Stimulated activated CD8-positive, alpha-beta memory T cell treated with anti-CD3 and anti-CD28 coated beads, Interleukin-7, amount 100 ng/mL, for 4 hours (primary cell): ENCODE measurements around the gene SERTAD2.

Experiments used
- DNase-seq, 2 donors: peaks; one replicate each; pipeline ENCODE4 v3.0.0-alpha.2; 2020; ENCODE audit warnings: low read depth in 2 of 2

SERTAD2 gene, protein sequence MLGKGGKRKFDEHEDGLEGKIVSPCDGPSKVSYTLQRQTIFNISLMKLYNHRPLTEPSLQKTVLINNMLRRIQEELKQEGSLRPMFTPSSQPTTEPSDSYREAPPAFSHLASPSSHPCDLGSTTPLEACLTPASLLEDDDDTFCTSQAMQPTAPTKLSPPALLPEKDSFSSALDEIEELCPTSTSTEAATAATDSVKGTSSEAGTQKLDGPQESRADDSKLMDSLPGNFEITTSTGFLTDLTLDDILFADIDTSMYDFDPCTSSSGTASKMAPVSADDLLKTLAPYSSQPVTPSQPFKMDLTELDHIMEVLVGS

DNA sequence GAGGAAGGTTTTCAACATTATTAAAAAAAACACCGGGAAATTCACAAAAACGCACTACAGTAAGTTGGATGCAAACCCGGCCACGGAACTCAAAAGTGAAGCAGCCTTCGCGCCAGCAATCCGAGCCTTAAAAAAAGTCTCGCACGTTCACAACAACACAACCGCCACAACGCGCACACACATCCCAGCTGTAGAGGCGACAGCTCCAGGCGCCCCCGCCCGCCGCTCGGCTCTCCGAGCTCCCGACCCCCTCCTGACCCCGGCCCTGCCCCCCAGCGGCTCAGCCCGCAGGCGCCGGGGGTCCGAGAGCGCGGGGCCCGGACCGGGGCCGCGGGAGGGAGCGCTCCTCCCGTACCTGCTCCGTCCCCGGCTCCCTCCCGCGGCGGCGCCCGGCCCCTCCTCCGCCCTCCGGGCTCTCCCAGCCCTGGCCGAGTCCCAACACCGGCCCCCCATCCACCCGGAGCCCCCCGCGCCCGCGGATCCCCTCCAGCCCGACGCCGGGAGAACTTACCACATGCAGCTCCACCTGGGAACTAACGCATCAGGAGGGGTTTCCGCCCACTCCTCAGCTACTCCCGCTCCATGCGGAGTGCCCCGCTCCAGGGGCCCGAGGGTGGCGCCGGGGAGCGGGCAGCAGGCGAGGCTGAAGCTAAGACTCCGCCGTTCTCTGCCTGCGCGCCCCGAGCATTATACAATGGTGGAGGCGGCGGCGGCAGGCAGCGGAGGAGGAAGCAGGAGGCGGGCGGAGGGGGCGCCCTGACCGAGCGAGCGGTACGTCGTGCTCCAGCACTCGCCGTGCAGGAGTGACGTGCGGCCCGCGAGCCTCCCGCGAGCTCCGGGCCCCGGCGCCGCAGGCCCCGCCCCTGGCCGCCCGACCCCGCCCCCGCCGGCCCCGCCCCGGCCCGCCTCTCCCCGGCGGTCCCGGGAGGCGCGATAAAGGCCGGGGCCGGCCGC is at the start of gene SERTAD2:
TSS of gene SERTAD2 (minus strand) at position 805 of the 954 bp plus-strand sequence. CDS start 17,042 bp downstream, outside the sequence.
- DNase-seq, result peak; percentile 62 to 88

DNA sequence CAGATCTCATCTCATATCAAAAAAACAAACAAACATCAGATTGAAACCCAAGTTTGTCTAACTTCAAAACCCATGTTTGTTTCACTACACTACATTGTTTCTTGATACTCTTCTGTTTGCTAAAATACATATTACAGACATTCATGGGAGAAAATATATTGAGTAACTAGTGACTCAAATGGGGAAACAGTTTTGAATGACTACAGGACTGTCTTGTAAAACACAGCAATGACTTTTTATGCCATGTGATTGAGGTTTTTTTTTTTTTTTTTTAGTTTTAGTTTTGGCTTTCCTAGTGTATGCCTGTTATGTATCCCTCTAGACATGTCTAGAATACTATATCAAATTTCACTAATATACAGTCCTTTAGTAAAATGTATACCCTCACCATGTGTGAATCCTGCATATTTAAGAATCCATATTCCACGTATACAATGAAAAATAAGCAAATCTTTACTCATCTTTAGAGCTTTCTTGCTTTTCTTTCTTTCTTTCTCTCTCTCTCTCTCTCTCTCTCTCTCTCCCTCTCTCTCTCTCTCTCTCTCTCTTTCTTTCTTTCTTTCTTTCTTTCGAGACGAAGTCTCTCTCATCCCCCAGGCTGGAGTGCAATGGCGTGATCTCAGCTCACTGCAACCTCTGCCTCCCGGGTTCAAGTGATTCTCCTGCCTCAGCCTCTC is 46.6 kb upstream of the SERTAD2 start:
- no peak for DNase-seq

GRCh38 chr2:64699712-64700111 is 46.0 kb upstream of the SERTAD2 start:
- DNase-seq, result no peak

DNA sequence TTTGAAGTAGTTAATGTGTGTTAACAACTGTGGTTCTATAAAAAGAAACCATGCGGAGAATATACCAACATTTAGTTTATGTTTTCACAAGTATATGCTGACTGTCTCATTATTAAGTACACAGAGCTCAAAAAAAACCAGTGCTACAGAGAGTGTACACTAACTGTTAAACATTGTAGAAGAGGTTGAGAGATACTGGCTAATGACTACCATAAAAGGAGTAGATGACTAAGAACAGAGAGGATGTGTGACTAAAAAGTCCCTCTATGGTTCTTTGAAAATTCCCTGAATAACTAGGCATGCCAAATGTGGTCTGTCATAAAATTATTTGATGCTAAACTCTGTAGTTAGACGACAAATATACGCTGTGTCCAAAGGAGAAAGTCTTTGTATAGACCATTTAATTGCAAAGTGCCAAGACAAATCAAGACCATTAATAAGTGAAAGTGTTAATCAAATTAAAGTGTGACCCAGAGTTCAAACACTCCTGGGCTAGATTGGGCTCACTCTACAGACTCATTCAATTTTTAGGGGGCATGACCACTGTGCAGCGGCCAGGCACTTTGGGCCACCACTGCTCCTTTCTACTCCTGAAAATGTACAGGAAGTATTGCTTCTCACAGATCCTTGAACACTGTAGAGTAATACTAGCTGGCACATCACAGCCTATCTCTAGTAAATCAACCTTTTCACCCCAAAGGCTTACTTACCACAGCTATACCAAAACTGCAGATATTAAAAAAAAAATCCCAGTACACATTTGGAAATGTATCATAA is 45.1 kb upstream of the SERTAD2 start:
- DNase-seq, result no peak

- DNase-seq, result no peak
Observed at GRCh38 chr2:64698177-64698643, 44.5 kb upstream of the SERTAD2 start.

- no peak for DNase-seq
Observed at GRCh38 chr2:64697297-64698176, 43.8 kb upstream of the SERTAD2 start.

DNA sequence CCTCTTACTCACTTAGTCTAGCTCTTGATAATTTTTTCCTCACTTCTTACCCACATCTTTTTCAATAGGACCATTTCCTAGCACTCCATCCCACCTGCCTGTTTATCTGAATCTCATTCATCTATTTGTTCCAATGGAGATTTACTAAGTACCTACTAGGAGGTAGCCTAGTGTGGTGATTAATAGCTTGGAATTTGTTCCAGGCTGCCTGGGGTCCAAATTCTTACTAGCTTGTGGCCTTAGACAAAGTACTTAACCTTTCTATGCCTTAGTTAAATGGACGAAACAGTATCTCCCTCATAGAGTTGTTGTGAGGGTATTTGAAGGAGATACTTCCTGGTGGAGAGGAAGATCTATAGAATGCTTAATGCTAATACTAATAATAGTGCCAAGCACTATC is 42.9 kb upstream of the SERTAD2 start:
- DNase-seq, result no peak

DNA sequence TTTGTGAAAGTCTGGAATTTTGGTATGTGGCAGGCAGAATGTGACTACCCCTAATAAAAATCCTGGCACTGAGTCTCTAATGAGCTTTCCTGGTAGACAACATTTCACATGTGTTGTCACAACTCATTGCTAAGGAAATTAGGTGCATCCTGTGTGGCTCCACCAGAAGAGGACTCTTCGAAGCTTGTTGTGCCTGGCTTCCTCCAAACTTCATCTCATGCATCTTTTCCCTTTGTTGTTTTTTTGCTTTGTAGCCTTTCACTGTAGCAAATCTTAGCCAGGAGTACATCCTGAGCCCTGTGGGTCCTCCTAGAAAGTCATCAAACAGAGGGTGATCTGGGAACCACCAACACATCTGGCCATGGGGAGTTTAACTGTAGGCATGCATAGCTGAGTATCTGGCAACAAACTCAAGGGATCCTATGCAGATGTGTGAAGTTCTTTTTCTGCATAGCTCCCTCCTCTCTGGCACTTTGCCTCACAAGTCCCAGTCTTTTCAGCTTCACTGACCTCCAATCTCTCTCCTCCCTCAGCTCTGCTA is 42.1 kb upstream of the SERTAD2 start:
- no peak for DNase-seq

DNA sequence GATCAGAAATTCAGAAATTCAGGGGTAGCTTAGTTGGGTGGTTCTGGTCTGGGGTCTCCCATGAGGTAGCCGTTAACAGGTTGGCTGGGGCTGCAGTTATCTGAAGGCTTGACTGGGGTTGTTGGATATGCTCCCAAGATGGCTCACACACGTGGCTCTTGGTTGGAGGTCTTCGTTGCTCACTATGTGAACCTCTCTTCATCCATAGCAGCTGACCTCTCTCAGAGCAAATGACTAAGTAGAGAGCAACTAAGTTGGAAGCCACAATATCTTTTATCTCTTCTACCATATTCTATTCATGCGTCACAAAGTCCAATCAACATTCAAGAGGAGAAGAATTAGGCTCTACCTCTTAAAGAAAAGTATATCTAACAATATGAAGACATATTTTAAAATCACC is 38.7 kb upstream of the SERTAD2 start:
- no peak for DNase-seq

DNA sequence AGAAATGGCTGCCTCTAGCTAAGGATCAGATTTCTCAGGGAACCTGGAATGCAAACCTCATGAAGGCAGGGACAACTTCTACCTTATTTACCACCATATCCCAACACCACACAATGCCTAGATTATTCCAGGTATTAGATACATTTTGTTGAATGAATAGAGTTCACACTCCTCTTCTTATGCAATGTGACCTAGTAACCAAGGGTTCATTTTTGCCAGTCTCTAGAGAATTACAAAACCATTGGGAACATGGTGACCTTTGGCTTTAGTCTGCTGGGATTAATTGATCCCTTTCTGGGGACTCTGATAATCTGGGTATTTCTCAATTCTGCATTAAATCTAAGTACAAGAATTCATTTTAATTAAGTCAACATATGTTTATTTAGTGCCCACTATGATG is 35.2 kb upstream of the SERTAD2 start:
- no peak for DNase-seq

- no peak for DNase-seq
Observed at GRCh38 chr2:64686283-64686956, 32.7 kb upstream of the SERTAD2 start.

GRCh38 chr2:64685430-64685829 is 31.7 kb upstream of the SERTAD2 start:
- no peak for DNase-seq

DNA sequence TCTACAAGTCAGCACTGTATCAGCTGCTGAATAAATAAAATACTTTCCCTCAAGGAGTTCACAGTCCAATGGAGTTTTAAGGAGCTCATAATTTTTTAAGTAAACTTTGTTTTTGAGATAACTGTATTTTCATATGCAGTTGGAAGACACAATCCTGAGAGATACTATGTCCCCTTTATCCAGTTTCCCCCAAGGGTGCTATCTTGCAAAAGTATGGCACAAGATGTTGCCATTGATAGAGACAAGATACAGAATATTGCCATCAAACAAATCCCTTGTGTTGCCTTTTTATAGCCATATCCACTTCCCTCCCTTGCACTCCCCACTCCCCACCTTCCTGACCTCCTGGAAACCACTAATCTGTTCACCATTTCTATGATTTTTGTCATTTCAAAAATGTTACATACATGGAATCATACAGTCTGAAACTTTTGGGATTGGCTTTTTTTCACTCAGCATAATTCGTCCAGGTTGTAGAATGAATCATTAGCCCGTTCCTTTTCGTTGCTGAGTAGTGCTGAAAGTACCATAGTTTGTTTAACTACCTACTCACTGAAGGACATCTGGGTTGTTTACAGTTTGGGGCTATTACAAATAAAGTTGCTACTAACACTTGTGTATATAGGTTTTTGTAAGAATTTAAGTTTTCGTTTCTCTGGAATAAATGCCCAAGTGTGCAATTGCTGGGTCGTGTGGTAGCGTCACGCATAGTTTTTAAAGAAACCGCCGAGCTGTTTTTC is 30.2 kb upstream of the SERTAD2 start:
- DNase-seq, result no peak

DNA sequence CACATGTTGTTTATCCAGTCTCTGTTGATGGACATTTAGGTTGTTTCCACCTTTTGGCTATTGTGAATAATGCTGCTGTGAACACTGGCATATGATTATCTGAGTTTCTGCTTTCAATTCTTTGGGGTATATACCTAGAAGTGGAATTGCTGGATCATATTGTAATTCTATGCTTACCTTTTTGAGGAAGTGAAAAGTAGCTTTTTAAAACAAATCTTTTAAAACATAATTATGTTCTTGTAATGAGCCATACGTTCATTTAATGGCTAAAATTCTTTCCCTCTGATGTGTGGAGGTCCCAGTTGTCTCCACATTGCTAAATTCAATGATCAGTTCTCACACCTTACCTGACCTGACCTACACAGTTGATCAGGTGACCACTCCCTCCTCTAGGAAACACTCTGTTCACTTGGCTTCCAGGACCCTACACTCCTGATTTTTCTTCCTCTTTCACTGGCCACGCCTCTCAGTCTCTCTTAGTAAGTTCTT is 27.8 kb upstream of the SERTAD2 start:
- DNase-seq, result no peak

DNA sequence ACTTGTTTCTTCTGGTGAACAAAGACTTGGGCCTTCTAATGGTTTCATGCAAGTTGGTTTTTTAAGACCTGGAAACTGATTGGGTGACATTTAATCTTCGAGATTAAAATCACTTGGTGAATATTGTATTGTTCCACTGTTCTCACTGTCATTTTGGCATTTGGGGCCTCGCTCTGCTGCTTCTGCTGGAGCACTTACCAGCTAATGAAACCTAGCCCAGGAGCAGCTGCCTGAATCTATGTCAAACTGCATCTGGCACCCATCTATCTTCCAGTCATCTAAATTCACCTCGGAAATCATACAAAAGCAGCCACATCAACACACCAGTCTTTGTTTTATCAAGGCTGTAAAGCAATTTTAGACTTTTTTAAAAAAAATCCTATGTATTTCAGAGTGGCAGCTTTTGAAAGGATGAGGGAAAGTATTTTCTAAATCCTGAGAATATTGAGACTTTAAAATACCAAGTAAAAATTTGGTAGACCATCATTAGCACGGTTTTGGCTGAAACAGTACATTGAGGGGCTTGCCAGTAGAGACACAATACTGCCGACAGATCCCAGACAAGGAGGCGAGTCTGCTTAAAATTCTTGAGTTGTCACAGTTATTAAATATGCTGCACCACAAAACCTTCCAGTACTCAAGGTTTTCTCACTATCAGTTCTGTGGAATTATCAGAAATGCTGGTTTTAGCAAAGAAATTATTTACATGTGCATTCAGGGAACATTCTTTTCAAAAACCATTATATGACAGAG is 26.1 kb upstream of the SERTAD2 start:
- DNase-seq, result no peak

DNA sequence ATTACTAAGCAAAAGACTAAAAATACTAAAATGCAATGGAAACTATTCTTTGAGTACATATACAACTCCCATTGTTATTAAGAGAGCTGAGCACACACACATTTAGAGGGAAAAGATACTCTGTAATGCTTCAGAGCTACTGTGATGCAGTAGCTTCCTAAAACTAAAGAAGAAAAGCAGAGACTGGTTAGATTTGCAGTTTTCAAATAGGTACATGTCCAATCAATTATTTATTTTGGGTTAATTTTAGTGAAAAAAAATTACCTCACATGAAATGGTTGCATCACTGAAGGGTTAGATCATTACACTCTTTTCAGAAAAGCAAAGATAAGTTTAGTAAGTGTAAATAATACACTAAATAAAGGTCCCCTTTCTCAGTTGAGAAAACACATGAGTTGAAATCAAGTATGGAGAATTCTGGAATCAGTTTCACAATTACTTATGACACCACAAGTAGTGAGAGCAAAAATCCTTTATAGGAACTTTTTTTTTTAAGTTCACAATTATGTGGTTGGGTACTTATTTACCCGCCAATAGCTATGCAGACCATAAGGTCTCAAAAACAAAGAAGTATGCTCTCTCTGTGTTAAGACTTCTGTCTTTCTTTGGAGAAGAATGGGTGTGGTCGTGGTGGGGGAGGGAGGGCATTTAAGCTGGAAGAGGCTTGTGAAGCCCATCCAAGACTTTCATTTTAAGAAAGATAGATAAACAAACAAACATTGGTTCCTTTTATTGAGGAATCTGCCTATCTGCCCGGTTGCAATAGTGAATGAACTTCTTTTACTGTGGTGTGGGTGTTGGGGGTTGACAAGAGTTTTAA is 25.3 kb upstream of the SERTAD2 start:
- DNase-seq, result no peak

DNA sequence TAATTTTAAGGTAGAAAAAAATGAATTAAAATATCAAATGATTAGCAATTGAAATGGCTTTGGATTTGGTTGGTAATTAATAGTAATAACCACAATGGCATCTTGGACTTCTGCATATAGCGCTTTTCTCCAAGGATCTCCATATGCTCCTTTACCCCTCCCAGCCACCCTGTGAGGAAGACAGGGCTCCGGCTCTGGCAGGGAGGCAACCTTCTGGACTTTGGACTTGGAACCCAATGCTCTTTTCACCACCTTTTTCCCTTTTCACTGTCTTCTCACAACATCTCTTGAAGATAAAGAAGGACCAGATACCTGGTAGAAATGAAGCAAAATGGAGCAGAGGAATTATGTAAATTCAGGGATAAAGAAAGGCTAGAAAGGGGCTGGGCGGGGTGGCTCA is 23.8 kb upstream of the SERTAD2 start:
- no peak for DNase-seq
